GM12873 (cell line): ENCODE data around the gene NET1.

ENCODE experiments used
- CTCF ChIP-seq: IDR thresholded peaks from 2 replicates; pipeline ENCODE4 v1.5.1; 2012; ENCODE audit warnings: low read depth, mild to moderate bottlenecking, moderate library complexity, low read length, control low read depth; ENCODE audit not compliant: insufficient read depth; ENCODE audit errors: missing control alignments

NET1 gene

DNA sequence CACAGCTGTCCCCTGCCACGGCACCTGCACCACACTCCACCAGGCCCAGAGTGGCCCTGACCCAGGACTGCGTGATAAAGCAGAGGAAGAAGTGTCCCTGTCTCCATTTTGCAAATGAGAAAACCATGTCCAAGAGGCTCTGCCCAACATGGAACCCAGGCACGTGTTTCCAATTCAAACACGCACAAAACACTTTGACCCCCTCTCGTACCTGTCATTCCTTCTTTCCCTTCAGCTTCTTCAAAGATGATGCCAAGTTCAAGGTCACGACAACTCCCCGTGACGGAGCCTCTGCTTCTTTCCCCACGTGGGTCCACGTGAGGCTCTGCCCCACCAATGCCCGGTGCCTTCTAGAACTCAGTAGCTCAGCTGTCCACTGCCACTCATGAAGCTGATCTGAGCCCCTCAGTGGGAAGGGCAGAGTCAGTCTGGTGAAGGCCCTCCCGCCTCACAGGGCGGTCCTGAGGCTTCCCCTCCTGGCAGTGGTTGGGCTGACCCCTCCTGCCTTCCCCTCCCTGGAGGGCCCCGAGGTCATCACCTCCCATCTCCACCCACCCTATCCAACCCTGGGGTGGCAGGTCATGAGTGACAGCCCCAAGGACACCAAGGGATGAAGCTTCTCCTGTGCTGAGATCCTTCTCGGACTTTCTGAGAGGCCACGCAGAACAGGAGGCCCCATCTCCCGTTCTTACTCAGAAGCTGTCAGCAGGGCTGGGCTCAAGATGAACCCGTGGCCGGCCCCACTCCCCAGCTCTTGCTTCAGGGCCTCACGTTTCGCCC lies 68.0 kb downstream of the NET1 start:
- TF ChIP-seq CTCF, result no peak

DNA sequence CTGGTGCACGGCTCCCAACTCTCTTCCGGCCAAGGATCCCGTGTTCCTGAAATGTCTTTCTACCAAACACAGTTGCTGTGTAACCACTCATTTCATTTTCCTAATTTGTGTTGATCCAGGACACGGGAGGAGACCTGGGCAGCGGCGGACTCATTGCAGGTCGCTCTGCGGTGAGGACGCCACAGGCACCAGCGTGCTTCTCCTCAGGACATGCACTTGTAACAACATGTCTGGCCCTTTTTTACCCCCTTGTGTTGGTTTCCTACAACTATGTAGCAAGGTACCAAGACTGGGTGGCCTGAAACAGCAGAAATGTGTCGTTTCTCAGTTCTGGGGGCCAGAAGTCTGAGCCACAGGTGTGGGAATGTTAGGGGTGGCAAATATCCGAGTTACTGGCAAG lies 68.8 kb downstream of the NET1 start:
- TF ChIP-seq CTCF, result no peak

DNA sequence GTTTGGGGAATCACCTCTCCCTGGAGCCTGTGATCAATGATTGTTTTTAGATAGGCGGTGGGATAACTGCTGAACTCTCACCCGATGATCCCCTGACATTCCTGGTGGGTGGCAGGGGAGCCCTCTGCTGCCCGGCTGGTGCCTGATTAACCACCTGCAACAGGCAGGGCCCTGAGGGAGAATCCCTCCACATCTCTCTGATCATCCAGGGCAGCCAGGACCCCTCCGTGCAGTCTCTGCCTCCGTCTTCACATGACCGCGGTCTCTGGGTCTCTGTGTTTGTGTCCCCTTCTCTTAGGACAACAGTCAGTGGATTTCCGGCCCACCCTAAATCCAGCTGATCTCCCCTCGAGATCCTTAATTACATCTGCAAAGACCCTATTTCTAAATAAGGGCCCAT lies 69.7 kb downstream of the NET1 start:
- no peak for TF ChIP-seq CTCF

DNA sequence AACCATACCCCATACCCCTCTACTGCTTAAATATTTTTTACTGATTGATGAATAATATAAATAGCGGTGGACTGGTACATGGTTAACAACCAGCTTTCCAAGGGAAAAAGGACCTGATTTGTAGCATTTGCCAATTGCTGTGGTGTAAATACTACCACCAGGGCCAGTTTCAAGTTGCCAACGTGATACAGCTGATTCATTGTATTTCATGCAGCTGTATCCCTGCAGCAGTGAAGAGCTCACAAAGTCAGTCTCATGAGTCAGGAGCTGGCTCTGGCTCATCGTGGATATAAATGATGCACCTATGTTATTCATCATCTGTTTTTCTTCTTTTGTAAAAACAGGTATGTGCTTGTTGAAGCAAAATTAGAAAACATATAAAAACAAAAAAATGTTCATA lies 71.8 kb downstream of the NET1 start:
- no peak for TF ChIP-seq CTCF

DNA sequence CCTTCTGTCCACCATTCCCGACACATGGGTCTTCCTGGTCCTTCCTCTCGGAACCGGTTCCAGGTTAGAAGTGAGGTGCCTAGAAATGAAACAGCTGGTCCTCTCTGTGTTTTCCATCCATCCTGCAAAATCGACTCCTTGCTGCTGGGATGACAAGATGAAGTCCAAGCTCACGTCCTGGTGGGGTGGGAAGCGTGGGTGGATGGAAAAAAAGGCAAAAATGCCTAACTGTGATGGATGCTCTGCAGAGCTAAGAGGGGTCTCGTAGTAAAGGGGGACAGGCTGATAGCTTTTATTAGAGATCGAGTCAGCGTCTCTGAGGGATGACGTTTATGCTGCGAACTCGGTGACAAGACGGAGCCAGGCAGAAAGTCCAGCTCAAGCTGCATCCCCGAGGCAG lies 72.9 kb downstream of the NET1 start:
- no peak for TF ChIP-seq CTCF

GRCh38 chr10:5485948-5486852 lies 73.8 kb downstream of the NET1 start:
- no peak for TF ChIP-seq CTCF

DNA sequence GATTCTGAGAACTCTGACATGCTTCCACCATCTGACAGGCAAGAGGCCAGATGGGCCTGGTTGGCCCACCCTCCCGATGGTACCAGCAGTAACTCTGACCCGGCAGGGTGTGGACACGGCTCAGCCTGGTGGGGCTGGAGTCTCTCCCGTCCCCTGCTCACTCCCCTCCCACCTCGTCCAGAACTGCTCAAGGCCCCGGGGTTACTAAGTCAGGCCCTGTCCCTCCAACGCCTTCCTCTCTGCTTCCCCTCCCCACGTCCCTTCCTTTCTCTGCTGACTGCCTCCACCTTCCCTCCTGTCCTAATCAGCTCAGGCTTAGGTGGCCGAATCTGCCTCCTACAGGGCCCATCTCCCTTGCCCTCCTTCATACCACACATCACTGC lies 74.5 kb downstream of the NET1 start:
- no peak for TF ChIP-seq CTCF
